GM08714 (cell line): ENCODE results near the gene RNF130.
"Not testable (repeated sequence)": the region's sequence is repeated elsewhere in the genome, so short reads cannot be mapped to it uniquely, and the experiment has no call there.

ENCODE experiments used
- H3K4me3 ChIP-seq: fragments of 200-500 bp; sonication (Bioruptor generic); 2 replicates; pipeline ENCODE4 v1.5.1; 2014; ENCODE audit warnings: mild to moderate bottlenecking, low read length, inconsistent platforms
- ZNF274 ChIP-seq: IDR thresholded peaks from 2 replicates; pipeline ENCODE4 v1.6.1; 2012; ENCODE audit warnings: mild to moderate bottlenecking, low read depth, low read length

The RNF130 gene

DNA sequence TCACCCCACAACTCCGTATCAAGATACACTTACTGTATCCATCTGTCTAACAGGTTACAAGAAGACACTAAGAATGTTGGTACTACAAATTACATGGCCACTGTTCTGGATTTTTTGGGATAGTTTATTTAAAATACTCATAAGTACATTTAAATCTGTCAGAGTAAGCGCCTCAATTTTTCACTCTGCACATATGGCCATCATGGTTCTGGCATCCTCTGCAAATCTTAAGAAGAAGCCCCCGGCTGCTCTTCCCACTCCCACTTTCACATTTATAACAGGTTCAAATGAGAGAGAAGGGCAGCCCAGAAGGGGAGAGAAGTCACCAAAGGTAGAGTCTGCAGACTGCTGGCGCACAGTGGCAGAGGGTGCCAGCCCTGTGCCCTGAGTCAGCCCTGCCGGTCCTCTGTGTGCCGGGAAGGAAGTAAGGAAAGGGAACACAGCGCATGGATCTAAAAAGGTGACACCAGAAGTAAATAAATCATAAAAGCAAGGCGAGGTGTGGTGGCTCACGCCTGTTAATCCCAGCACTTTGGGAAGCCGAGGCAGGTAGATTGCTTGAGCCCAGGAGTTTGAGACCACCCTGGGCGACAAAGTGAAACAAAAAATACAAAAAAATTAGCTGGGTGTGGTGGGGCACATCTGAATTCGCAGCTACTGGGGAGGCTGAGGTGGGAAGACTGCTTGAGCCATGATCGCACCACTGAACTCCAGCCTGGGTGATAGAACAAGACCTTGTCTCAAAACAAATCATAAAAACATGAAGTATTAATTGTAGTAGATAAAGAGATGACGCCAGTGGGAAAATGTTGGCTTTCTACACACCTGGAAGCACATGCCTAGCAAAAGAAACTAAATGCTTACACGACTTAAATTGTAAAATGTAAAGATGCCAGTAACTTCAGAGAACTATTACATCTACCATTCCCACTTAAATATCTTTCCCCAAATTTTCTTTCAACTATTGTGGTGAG, 30.0 kb downstream of the RNF130 start:
- H3K4me3 ChIP-seq: no peak overlapping the region
- no peak for TF ChIP-seq ZNF274

DNA sequence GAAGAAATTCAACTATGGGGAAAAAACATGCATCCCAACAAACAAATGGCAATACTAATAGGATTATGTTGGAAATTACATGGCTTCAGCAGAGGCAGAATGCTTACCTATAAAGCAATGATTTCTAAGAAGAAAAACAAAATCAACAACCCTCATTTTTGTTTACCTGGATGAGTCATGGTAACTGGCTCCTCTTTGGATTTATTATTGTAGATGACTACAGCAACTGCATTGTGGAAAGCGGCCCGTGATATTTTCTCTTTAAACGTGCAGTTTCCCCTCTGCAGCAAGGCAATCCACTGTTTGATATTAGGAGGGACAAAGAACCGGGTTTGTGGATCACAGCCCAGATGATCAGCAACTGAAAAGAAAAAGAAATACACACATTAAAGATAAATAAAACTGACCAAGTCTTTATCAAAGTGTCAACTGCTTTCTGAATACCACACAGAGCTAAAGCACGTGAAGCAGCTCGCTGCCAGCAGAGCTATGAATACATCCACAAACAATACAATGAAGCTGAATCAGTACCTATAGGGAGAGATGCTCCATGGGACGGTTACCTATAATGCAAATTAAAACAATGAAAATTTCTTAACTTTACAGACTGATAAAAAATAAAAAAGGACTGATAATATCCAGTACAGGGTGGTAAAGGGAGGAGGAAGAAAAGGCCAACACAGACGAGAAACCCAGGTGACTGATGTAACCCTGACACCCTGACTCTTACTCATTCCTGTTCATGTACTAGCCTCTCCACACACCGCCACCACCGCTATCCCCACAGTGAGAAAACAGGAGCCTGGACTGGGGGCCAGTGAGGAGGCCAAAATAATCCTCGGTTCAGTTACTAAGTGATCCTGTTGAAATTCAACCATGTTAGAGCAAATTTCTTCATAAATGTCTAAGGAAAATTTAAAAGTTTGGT, 31.0 kb downstream of the RNF130 start:
- H3K4me3 ChIP-seq: no peak overlapping the region
- TF ChIP-seq ZNF274: no peak

DNA sequence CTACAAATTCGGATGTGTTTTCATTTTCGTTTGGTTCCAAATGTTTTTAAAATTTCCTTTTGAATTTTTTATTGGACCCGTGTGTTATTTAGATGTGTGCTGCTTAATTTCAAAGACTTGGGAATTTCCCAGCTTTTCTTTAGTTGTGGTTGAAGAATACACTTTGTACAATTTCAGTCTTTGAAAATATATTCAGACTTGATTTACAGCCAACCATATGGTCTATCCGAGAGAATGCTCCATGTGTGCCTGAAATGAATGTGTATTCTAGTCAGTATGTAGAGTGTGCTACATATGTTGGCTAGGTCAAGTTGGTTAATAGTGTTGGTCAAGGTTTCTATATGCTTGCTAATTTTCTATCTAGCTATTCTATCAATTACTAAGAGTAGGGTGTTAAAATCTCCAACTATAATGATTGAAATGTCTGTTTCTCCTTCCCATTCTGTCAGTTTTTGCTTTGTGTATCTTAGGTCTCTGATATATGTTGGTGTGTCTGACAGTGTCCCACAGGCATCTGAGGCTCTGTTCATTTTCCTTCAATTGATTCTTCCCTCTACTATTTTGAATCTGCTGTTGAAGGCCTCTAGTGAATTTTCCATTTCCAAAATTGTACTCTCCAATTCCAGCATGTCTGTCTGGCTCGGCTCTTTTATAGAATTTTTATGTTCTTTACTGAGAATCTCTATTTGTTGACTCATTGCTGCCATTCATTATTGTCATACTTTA, 36.2 kb downstream of the RNF130 start:
- no peak for TF ChIP-seq ZNF274

DNA sequence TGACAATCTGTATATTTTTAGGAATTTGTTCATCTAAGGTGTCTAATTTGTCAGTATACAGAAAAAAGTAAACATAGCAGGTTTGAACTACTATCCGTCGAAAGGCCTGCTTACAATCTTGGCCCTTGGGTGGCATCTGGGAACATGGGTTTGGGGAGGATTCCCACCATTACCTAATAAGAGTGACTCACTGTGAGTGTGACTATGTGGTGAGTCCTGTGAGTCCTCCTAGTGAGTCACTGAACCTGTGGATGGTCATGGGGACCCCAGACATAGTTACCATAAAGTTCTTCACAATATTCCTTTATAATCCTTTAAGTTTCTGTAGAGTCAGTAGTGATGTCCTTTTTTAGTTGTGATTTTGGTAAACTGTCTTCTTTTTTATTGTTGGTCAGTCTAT, 37.0 kb downstream of the RNF130 start:
- TF ChIP-seq ZNF274: no peak
- no peak overlapping the region for H3K4me3 ChIP-seq

More for the DNA sequence above, 36.2 kb downstream of the RNF130 start:
- H3K4me3 ChIP-seq: no peak overlapping the region

DNA sequence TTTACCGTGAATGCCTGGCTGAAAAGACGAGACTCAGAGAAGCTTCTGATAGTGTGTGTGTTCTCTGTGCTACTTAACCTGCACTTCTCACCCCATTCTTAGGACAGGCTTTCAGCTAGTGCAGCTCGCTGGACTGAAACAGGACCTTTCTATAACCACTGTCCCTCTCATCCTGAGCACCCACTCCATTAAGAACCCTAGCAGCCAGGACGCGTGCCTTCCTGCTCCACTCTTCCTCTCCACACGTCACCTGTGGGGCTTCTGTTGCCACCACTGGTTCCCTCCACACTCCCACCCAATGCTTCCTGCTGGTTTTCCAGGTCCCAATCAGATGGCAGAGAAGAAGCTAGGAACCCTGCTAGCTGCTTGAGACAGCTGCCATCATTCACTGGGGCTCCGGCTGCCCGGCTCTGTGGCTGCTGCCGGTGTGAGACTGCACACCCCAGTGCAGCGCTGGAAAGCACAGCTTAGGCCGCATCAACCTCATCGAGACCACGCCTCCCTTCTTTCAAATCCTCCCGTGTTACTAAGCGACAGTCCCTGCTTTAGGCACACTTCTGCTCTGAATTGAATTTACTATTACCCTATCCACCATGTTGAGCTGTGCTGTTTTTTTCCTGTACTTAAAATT, 44.0 kb downstream of the RNF130 start:
- no peak overlapping the region for H3K4me3 ChIP-seq
- TF ChIP-seq ZNF274: no peak

DNA sequence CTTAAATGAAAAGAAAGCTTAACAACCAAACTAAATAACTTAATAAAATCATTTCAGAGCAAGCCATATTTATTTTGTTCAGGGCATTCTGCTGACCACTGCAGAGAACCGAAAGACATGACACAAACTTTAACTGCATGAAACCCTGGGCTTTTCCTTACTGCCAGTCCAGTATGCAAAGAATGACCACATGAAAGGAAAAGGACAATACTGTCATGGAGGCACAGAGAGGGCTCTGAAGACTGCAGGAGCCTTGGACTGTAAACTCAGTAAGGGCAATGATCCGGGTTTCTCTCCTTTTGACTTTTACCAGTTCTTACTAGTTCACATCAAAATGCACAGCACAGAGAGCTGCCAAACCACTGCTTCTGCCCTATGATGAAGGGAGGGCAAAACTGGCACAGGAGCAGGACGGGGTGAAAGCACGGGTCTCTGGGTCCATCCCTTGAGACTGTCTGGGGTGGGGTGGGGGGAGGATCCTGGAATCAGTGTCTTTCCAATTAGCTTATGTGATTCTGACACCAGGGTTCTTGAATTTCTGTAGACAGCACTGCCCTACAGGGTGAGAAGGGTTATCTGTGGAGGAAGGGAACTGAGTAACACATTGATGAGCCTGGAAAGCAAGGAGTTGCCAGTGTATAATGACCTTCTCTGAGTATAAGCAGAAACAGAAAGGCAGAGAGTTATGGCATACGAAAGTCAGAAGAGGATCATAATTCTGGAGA, 44.7 kb downstream of the RNF130 start:
- TF ChIP-seq ZNF274: no peak
- H3K4me3 ChIP-seq: no peak overlapping the region

DNA sequence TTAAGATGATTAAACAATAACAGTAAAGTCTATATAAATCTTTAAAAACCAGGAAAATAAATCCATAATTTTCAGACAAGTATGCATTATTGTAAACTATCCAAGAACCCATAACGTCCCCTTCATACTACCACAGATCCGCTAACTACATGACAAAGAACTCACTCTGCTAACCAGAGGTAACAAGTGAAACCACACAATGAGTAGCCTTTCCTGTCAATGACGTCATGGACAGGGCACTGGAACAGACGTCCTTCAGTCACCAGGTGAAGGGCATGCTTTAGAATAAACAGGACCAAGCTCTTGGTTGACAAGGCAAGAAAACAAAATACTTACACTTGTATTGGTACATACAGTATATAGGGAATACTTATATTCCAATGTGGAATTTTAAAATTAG, 45.2 kb downstream of the RNF130 start:
- TF ChIP-seq ZNF274: no peak
- no peak overlapping the region for H3K4me3 ChIP-seq

DNA sequence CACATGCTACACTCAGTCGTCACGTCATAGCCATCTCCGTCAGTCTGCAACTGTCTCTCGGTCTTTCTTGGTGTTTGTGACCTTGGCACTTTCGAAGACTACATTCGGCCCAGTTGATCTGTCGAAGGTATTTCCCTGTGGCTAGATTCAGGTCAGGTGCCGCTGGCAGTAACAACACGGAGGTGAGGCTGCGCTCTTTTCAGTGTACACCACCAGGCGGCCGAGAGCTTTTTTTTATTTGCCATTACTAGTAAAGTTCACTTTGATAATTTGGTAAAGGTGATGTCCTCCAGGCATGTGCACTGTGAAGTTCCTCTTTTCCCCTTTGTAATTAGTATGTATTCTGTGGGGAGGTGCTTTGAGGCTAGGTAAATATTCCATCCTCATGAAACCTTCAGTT, 49.7 kb downstream of the RNF130 start:
- no peak overlapping the region for H3K4me3 ChIP-seq
- TF ChIP-seq ZNF274: no peak

DNA sequence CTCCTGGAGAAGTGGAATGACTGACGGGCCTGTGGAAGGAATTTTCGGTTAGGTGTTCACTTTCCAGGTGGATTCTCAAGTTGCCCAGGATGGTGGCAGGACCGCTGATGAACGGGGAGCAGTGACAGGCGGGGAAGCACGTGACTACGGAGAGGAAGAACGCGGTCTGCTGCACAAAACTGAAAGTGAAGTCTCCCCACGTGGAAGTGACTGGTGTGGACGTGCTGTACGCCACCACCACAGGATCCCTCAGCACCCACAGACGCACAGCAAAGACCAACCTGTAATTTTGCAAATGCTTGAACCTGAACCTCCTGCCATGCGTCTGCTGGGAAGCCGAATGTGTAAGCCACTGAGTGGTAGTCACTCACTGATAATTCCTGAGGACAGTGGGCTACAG, 51.4 kb downstream of the RNF130 start:
- TF ChIP-seq ZNF274: no peak
- no peak overlapping the region for H3K4me3 ChIP-seq

DNA sequence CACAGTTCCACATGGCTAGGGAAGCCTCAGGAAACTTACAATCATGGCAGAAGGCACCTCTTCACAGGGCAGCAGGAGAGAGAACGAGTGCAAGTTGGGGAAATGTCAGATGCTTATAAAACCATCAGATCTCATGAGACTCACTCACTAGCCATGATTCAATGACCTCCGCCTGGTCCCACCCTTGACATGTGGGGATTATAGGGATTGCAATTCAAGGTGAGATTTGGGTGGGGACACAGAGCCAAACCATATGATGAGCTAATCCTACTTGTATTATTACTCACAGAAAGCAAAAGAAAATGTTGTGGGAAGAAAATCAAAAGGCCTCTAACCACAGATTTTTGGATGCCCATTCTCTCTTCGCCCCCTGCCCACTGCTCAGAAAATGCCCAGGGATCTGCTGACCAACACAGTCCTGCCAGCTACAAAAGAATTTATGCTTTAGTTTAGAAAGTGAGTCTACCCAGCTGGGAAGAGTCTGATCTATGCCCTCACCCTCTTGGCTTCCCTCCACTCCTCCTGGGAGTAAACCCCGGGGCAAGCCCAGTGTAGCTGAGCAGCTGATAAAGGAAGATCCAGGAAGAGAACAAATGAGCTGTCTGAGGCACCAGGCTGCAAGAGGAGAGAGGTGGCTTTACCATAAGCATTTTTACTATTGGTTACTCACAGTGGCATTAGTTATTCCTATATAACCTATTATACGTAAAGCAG, 53.1 kb downstream of the RNF130 start:
- no peak overlapping the region for H3K4me3 ChIP-seq
- TF ChIP-seq ZNF274: no peak

DNA sequence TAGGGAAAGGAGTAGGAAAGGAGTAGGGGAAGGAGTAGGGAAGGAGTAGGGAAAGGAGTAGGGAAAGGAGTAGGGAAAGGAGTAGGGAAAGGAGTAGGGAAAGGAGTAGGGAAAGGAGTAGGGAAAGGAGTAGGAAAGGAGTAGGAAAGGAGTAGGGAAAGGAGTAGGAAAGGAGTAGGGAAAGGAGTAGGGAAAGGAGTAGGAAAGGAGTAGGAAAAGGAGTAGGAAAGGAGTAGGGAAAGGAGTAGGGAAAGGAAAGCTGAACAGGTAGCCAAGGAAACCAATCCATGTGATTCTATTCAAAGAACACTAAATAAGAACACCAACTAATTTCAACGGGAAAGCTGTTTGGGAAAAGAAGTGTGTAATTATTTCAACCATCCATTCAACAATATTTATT, 56.0 kb downstream of the RNF130 start:
- not testable (repeated sequence) for H3K4me3 ChIP-seq

DNA sequence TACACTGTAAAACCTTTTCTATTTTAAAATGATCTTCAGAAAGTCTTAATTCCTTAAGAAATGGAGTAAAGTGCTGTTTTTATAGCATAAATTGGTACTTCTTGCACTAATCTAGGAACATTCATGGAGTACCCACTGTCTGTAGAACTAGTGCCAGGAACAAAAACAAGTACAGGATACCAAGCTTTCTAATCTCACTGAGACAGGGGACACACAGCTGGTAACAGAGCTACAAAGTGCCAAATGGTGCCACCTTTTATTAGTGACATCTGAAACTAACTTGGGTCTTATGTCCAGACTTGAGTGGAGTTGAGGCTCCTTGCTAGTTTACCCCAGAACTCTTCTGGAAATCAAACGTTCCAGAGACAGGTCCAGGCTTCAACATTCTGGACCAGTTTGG, 57.9 kb downstream of the RNF130 start:
- TF ChIP-seq ZNF274: no peak

More for the DNA sequence above, 57.9 kb downstream of the RNF130 start:
- H3K4me3 ChIP-seq: no peak overlapping the region
